ENCODE measurements around the gene GLIS1.

Gene GLIS1

DNA sequence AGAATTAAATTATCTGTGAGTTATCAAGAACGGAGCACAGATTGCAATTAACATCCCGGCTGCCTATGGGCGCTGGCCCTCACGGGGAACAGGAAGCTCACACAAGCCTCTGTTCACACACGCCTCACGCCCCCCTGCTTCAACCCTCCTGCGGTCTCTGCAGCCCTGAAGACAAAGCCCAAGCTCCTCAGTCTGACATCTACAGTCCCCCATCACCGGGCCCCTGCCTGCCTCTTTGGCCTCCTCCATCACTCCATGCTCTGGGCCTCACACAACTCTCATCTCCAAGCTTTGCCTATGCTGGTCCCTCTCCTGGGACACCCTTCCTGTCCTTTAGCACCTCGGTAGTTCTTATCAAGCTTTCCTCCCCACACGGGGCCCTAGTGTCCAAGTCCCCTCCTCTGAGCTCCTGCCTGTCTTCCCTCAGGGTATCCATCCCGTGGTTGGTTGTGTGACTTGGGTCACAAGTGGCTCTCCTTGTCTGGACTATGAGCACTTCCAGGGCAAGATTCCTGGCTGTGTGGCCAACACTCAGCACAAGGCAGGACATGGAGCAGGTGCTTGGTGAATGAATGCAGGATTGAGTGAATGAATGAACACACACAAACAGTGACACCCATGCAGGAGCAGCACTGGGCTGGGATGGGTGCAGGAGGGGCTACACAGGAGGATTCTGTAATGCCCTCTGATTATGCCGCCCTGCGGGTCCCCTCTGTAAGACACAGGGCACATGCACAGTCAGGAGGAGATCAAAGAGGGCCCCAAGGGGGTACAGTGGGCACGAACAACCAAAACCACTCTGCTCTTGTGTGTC lies 163.6 kb downstream of the GLIS1 start:
- DNase-seq = no peak

DNA sequence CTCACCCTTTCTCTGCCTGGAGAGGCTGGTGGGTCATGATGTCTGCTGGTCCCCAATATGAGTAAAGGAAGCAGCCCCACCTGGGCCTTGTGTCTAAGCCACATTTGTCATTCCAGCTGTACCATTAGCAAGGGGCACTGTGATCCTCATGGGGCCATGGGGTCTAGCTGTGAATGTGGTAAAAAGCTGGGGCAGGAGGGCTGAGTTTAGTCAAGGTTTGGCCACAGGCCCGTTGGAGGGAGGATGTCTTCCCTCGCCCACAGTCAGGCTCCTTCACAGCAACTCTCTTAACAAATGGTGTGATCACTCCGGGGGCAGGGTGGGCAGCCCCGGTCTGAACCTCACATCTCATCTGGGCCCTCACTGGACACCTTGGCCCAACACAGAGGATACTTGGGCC lies 164.3 kb downstream of the GLIS1 start:
- no peak for DNase-seq

DNA sequence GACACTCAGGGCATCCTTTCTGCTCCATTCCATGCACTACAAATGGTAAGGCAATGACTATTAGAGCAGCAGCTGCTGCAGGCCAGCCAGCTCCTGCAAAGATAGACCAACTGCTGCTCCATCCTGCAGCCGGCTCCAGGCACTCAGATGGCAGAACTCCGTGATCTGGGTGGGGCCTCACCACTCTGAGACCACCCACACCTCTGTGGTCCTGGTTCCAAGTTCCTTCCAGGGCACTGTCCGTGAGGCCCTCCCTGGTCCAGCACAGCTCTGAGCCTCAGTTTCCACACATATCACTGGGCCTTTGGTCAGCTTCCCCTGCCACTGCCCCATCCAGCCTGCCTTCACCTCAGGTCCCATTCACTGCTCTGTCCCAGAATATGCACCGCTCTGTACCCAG lies 165.0 kb downstream of the GLIS1 start:
- DNase-seq = no peak

DNA sequence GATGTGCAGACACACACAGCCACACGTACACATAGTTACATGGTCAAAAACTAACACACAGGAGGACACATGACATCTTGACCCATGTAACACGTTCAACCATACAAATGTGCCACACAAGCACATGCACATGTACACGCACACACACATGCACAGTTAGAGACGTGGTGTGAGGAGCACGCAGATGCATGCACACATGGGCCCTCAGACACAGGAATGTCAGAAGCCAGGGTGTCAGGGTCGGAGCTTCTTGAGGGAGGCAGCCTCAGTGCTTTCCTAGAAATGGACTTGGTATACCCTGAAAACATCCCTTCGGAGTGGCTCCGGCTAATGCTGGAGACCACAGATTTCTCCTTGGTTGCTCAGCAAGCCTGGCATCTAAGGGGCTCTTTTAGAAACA lies 165.4 kb downstream of the GLIS1 start:
- no peak for DNase-seq

DNA sequence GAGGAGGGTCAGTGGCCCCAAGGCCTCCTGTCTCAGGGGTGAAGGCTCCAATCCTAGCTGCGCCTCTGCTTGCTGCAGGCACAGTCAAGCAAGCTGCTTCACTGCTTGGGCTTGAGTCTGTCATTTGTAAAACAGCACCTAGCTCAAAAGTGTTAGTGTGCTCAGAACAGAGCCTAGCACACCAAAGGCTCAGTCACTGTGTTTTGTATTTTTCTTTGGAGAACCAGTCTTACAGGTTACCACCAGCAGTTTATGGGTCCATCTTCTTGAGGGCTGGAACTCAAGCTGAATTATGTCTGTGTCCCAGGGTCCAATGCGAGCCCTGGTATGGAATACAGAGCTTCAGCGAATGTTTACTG lies 166.2 kb downstream of the GLIS1 start:
- DNase-seq = no peak

DNA sequence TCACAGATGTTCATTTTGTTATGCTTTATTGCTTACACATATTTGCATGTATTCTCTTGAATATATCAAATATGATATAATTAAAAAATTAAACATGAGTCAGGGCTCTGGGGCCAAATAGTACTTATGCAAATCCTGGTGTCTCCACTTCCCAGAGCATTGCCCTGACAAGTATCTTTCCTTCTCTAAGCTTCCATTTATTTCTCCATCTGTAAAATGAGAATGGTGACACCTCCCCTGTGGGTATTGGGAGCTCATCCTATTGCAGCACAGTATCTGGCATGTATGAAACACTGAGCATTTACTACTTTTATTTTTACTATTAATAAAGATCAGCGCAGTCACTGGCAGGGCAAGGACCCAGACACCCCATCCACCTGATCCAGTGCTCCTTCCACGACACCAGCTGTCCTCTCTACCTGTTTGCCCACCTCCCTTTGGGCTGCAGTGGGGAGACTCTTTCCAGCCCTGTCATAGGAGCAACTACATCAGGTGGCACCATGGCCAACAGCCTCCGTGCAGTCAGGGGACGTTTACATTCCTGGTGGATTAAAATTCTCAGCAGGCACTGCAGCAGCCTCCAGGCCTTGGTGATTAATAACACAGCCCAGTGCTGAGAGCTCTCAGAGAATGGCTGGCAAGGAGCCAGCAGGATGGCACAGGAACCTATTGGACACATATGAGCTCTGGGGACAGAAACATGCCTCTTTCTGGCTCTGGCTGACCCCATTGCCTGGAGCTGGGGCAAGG lies 166.7 kb downstream of the GLIS1 start:
- no peak for DNase-seq

DNA sequence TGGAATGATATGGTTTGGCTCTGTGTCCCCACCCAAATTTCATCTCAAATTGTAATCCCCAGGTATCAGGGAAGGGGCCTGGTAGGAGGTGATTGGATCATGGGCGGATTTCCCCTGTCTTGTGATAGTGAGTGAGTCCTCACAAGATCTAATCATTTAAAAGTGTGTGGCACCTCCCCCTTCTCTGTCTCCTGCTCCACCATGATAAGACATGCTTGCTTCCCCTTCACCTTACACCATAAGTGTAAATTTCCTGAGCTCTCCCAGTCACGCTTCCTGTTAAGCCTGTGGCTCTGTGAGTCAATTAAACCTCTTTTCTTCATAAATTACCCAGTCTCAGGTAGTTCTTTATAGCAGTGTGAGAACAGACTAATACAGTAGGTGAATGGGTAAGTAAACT lies 170.4 kb downstream of the GLIS1 start:
- DNase-seq = no peak

DNA sequence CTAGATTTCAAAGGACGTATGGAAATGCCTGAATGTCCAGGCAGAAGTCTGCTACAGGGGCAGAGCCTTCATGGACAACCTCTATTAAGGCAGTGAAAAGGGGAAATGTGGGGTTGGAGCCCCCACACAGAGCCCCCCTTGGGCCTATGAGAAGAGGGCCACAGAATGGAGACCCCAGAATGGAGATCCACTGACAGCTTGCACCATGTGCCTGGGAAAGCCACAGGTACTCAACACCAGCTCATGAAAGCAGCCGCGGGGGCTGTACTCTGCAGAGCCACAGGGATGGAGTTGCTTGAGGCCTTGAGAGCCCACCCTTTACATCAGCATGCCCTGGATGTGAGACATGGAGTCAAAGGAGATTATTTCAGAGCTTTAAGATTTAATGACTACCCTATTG lies 171.1 kb downstream of the GLIS1 start:
- DNase-seq = no peak

DNA sequence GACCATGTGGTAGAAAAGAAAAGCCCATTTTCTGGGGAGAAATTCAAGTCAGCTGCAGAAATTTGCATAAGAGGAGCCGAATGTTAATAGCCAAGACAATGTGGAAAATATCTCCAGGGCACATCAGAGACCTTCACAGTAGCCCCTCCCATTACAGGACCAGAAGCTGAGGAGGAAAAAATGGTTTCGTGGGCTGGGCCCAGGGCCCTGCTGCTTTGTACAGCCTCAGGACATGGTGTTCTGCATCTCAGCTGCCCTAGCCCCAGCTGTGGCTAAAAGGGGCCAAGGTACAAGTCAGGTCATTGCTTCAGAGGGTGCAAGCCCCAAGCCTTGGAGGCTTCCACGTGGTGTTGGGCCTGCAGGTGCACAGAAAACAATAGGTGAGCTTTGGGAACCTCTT lies 171.5 kb downstream of the GLIS1 start:
- DNase-seq = no peak

DNA sequence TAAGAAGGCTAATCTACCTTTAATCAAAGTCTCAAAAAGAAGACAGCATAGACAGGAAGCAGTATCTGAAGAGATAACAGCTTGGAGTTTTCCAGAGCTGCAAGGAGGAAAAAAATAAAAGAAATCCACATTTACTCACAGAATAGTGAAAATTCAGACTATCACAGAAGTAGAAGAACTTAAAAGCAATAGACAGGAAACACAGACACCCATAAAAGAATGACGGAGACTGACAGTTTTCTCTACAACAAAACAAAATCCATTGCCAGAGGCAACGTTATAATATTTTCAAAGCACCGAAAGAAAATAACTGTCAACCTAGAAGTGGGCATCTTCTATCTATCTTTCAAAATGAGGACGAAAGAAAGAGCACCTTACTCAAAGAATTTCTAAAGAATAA lies 175.4 kb downstream of the GLIS1 start:
- no peak for DNase-seq

DNA sequence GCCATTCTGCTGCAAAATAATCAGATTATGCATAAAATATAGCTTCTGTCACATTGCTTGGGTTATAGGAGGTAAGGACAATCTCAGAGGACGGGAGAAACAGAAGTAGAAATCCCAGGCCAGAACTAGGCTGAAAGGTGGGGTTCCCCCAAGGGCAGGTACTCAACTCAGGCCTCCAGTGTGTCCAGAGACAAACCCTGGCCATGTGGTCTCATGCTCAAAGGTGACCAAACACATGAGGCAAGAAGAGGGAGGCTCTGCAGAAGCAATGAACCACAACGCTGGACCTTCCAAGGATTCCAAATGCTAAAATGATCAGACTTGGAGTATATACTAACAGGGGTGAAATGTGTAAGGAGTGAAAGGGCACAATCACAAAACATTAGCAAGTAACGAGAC lies 176.0 kb downstream of the GLIS1 start:
- DNase-seq = no peak

DNA sequence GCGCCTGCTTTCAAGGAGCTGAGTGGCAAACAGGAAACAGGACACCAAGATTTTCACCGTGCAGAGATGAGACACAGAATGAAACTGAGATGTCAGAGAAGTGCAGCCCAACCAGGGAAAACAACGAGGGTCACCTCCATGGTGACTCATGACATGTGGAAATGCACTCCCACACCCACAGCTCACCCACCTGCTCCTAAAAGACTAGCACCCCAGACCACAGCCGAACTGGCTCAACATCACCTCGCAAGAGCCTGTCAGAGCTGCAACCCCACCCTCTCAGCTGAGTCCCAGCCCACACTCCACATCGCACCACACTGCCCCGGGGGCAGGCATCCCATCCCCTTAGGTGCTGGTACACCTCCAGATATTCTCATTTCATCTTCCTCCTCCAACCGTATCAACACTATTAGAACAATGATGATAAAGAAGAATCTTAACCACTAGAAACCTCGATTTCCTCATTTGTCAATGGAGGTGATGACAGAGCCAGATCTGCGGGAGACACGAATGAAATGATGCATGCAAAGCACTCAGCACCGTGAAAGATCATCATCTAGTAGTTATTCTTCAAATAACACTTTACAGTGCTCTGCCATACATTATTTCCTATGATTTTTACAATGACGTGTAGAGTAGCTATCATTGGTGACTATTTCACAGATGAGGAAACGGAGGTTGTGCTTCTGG lies 176.5 kb downstream of the GLIS1 start:
- DNase-seq = peak; percentile 65

DNA sequence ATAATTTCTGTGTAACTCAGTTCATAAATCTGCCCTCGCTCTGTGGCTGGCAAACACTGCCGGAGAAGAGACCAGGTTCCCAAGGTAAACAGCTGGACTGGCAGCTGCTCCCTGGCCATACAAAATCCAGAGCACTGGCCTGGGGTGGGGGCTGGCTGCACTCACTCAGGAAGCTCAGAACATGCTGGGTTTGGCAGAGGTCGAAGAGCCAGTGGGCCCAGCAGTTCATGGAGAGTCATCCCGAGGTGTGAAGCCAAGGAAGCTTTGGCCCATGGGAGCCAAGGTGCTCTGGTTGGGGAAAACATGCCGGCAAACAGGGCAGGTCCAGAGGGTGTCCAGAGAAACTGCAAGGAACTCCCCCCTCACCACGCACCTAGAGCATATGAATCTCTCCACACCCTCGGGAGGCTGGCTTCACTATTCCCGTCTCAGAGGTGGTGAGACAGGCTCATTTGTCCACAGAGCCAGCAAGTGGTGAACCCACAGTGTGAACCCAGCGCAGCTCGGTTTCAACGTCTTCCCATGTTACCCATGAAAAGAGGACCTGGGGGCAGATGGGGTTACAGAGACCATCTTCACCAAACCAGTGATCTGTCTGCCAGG lies 177.4 kb downstream of the GLIS1 start:
- no peak for DNase-seq

DNA sequence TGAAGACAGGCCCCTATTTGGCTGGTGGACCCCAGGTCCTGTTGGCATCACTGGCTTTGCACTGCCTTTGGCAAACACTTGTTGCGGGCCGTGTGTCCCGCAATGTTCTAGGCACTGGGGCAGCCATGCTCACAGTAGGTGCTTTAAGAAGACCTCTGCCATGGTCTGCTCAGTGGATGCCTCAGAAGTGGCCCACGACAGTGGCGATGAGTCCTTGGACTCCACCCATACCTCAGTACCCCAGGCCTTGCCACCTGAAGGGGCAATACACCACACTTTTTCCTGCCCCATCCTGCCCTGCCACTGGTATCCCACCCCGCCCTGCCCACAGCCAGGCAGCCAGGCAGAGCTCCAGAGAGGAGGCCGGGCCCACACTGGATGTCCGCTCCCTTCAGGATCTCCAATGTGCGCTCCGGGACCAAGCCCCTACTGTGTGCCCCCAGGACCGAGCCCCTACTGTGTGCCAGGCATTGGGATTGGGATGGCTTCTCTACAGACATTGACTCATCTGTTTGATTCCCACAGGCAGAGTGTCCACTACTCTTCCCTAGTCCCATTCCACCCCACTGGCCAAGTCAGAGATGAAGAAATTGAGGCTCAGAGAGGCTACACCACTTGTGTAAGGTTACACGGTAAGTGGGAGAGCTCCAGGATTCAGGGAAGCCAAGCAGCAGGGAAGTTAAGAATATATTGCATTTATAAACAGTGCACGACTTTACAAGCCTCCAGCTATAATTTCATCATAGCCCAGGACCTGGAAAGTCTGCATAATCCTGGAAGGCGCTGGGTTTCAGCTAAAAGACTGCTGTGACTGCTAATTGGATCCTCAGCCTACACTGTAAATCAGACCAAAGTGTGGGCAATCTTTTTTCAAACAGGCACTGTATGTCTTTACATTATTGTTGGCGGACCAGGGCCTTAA lies 178.1 kb downstream of the GLIS1 start:
- DNase-seq = no peak

DNA sequence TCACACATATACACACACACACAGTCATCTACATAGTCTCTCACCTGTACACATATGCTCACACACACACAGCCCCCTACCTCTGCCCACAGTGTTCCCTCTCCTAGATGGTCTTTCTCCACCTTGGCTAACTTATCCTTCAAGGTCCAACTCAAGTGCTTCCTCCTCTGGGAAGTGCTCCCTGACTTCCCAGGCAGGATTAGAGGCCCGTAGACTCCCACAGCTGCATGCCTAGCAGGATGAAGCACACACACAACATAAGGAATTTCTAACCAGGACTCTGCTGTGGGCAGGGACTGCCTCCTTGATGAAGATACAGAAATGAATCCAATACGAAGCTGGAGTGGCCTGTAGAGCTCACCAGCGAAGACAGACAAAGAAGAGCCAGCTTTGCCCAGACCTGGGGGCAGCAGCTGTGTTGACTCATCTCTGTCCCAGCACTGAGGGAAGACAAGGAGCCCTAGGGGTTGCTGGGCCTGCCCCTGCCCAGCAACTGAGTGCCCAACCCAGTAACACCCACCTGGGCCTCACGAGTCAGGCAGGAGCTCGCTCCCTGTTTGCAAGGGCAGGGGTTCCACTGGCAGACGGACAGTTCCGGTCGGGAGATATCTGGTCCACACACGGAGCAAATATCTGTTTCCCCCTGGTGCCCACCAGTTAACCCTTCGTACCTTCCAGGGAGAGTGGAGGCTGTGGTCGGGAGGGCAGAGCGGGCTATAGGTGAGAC lies 178.9 kb downstream of the GLIS1 start:
- no peak for DNase-seq

DNA sequence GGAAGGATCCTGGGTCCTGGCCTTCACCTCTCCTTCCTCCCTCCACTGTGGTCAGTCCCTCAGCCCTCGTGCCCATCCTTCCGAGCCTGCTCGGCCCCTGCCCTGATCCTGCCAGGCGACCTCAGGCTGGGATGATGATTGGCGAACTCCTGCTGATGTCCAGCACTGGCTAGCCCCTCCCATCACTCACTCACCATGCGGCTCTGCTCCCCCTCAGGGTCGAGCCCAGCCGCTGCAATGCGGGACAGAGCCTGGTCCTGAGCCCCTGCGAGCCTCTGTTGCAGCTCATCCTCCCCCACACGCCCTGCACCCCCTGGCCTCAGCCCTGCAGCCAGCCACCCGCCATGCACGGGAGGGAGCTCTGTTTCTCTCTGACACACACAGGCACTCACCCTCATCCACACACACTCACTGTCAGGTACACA lies 179.6 kb downstream of the GLIS1 start:
- DNase-seq = no peak

DNA sequence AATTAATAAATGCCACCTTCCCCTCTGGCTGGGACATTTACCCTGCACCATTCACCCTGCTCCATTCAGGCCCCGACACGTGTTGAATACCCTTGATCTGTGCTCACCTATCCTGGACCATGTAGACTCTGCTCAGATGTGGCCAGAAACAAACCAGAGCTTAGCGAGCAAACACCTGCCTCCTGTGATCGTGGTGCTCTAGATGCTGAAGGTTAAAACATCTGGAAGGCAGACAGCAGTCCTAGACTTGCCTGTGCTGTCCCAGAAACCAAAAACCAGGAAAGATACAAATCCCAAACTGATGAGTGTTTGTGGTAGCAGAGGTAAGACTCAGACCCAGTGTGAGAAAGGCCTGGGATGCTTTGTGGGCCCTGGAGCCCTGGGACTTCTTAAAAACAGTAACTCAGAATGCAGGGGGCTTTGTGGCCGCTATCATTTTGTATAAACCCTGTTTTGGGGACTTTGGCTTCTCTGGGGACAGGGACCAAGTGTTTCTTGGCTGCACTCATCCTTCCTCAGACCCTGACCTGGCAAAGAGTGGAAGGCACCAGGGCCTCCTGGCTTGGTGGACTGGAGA lies 180.1 kb downstream of the GLIS1 start:
- DNase-seq = no peak

DNA sequence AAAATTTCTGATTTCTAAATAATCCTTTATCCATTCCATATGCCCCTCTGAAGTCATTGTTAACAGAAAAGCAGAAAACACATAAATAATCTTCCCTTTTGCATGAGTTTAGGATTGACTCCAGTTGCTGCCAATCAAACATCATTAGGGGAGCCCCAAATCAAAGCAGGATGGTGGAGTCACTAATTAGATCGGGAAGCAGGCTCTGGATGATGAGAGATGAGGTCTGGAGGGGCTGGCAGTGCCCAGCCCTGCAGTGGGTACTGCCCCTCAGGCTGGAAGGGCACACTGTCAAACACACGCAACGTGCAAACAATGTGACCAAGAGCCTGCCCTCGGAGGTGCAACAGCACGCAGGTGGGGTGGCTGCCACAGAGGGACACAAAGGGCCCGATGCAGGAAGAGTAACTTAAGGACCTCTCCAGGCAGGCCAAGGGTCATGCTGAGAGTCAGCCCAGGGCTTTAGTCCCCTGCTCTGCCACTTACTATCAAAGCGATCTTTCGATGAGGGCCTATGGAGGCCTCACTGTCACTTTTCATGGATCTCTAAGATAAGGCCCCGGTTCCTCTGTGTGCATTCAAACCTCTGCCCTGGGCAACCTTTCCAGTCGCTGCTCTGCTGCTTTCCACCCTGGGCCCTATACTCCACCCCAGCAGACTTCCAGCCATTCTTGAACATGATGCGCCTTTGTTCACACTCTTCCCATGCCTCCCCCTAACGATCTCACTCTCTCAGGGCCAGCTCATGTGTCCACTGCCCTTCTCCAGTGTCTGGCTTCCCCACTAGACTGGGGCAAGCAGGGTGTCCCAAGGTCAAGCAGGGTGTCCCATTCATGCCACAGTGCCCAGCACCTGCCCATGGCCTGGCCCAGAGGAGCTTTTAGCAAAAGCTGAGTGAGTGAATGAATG lies 180.9 kb downstream of the GLIS1 start:
- DNase-seq = no peak

DNA sequence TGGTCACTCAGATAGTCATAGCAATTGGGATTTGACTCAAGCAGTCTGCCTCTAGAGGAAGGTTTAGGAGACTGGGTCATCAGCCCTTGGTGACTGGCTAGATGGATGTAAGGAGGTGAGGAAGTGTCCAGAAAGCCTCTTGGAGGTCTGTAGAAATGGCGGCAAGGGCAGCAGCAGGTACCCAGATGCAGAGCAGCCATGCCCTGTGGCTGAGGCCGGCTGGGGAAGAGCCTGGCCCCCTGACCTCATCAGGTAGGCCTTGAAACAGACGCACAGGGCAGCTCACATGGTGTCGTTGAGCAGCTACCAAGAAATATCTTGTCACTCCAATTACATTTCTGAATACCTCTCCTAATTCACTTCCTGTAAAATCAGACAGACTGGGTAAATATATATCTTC lies 181.6 kb downstream of the GLIS1 start:
- no peak for DNase-seq

DNA sequence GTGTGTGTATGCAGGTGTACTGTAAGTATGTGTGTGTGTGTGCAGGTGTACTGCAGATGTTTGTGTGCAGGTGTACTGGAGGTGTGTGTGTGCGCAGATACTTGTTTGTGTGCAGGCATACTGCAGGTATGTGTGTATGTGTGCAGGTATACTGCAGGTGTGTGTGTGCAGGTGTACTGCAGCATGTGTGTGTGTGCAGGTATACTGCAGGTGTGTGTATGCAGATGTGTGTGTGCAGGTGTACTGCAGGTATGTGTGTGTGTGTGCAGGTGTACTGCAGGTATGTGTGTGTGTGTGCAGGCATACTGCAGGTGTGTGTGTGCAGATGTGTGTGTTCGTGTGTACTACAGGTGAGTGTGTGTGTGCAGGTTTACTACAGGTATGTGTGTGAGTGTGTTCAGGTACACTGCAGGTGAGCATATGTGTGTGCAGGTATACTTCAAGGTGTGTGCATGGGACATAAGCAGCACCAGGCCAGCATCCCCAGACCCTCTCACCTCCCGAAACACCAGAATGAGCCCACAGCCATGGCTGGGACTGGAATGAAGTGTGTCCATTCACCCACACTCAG lies 182.2 kb downstream of the GLIS1 start:
- DNase-seq = no peak
